HG03025 (cell line): ENCODE results near the gene TULP4.
"Not testable (repeated sequence)": the region's sequence is repeated elsewhere in the genome, so short reads cannot be mapped to it uniquely, and the experiment has no call there.

Experiments used
- ATAC-seq: cut with Tn5 transposase; IDR thresholded peaks from one replicate; pipeline ENCODE4 v1.9.1; 2021; ENCODE audit warnings: mild to moderate bottlenecking, moderate library complexity; ENCODE audit not compliant: unreplicated experiment, low FRiP score

The TULP4 gene

DNA sequence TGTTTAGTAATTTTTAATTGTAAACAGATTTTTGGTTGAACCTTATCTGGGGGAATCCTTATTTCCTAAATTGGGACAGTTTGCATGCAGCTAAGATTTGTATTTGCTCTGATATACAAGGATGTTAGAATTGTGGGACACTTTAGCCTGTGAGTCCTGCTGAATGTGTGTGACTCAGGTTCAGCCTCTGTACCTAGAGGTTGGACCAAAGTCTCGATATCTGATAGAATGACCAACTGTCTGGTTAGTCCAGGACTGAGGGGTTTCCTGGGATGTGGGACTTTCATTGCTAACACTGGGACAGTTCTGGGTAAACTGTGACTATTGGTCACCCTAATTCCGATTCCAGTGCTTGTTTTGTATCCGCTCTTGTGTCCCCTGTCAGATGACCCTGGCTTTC, 20.2 kb upstream of the TULP4 start:
- no peak for ATAC-seq

DNA sequence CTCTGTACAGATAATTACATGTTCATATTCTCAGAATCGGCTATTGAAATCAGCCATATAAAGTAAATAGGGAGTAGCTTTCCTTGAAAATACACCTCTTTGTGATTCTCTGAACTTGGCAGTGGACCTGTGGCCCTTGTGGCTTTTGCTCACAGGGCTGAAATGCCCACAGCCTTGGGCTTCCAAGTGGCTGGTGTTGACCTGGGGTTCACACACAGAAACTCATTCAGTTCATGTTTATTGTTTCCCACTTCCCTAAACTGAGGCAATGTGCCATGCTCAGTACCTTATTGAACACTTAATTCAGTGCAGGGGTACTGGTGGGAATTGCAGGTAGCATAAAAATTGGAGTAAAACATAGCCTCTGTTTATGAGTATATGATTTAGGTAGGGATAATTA, 19.1 kb upstream of the TULP4 start:
- no peak for ATAC-seq

DNA sequence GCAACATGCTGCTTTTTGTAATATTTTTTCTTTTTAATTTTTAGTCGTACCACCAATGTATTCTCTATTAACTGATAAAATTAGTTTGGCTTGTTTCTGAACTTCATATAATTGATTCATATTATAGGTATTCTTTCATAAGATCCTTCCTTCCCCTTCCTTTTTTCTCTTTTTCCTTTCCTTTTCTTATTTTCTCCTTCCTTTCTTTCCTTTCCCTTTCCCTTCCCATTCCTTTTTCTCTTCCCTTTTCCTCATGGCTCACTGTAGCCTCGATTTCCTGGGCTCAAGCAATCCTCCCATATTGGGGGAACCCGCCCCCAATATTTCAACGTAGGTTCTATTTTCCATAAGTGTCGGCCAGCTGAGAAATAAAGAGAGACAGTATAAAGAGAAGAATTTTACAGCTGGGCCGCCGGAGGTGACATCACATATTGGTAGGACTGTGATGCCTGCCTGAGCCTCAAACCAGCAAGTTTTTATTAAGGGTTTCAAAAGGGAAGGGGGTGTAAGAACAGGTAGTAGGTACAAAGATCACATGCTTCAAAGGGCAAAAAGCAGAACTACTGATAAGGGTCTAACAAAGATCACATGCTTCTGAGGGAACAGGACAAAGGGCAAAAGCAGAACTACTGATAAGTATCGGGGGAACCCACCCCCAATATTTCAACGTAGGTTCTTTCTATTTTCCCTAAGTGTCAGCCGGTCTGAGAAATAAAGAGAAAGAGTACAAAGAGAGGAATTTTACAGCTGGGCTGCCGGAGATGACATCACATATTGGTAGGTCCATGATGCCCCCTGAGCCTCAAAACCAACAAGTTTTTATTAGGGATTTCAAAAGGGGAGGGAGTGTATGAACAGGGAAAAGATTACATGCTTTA, 16.1 kb upstream of the TULP4 start:
- ATAC-seq, result not testable (repeated sequence)

DNA sequence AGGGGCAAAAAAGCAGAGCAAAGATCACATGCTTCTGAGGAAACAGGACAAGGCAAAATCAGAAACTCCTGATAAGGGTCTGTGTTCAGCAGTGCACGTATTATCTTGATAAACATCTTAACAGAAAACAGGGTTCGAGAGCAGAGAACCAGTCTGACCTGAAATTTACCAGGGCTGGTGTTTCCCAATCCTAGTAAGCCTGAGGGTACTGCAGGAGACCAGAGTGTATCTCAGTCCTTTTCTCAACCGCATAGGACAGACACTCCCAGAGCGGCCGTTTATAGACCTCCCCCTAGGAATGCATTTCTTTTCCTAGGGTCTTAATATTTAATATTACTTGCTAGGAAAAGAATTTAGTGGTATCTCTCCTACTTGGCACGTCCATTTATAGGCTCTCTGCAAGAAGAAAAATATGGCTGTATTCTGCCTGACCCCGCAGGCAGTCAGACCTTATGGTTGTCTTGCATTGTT, 15.4 kb upstream of the TULP4 start:
- not testable (repeated sequence) for ATAC-seq

DNA sequence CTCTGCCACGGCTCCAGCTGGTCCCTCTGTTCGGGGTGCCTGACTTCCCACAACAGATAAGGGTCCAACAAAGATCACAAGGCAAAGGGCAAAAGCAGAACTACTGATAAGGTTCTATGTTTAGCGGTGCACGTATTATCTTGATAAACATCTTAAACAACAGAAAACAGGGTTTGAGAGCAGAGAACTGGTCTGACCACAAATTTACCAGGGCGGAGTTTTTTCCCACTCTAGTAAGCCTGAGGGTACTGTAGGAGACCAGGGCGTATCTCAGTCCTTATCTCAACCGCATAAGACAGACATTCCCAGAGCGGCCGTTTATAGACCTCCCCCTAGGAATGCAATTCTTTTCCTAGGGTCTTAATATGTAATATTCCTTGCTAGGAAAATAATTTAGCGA, 14.6 kb upstream of the TULP4 start:
- ATAC-seq, result not testable (repeated sequence)

DNA sequence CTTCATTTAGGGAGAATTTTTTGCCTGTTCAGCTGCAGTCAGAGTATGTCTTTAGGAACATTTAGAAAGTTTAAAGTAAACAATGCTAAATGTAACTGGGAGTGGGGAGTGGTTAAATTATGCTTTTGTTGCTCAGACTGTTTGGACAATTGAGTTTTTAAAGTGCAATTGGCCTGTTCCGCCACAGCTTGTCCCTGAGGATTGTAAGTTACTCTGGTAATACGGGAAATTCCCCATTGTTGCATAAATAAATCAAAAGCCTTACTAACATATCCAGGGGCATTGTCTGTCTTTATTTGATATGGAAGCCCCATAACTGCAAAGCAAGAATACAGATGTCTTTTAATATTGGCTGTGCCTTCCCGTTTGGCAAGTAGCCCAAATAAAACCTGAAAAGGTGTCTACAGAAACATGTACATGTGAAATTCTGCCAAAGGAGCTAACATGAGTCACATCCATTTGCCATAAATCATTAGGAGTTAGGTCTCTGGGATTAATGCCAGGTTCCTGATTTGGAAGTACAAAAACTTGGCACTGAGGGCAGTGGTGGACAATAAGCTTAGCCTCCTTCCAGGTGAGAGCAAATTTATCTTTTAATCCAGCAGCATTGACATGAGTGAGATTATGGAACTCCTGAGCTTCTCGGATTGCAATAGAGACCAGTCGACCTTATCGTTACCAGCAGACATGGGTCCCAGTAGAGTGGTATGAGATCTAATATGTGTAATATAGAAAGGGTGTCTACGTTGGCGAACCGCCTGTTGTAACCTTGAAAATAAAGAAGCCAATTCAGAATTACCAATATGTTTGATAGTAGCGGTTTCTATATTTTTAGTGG, 11.7 kb upstream of the TULP4 start:
- ATAC-seq, result not testable (repeated sequence)

DNA sequence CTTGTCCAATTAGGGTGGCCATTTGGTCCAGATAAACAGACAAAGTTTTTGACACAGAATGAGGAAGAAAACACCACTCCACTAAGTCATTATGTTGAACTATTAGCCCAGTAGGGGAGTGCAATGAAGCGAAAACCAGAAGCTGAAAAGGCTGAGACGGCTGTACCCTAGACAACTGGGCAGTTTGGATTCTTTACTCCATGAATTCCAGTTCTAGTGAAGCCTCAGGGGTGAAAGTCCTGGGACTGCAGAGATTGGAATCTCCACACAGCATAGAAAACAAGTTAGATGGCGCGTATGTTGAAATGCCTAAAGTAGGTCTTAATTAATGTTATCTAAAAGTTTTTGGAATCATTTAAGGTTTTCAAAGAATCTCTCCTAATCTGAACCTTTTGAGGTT, 10.7 kb upstream of the TULP4 start:
- ATAC-seq, result not testable (repeated sequence)

DNA sequence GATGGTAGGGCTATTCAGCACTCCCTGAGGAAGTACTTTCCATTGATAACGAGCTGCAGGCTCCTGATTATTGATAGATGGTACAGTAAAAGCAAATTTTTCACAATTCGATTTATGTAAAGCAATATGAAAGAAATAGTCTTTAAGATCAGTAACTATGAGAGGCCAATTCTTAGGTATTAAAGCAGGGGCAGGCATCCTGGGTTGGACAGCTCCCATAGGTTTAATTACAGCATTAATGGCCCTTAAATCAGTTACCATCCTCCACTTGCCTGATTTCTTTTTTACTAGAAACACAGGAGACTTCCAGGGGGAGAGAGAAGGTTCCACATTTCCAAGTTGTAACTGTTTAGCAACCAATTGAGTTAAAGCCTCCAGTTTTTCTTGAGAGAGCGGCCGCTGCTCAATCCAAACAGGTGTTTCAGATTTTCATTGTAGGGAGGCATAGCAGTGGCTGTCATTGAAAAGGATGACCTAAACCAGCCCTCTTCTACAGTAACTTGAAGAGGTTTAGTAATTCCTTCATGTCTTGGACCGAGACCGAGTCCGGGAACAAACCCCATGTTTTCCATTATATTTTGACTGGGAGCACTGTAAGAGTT, 10.0 kb upstream of the TULP4 start:
- ATAC-seq, result not testable (repeated sequence)

DNA sequence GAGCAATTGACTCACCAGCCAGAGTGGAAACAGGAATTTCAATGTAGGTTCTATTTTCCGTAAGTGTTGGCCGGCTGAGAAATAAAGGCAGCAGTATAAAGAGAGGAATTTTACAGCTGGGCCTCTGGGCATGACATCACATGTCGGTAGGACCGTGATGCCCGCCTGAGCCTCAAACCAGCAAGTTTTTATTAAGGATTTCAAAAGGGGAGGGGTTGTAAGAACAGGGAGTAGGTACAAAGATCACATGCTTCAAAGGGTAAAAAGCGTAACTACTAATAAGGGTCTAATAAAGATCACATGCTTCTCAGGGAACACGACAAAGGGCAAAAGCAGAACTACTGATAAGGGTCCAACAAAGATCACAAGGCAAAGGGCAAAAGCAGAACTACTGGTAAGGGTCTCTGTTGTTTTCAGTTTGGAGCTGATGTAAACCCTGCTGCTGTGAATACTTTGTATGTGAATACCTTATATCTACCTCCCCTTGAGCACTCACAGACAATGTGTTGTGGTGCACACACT, 9.0 kb upstream of the TULP4 start:
- no peak for ATAC-seq

DNA sequence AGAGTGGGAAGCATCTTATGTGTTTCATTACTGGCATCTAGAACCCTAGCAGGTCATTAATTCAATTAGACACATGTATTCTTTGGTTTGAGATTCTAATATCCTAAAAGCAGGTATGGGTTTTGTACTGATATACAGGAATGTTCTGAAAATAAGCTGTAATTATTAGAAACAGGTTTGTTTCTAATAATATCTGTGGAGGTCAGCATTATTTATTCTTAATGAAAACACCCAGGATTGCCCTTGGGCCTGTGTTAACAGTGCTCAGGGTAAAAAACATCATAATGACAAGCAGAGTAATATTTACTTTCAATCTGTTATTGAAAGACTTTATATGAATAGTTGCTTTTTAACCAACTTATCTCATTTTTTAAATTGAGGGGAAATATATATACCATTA, 8.0 kb upstream of the TULP4 start:
- no peak for ATAC-seq

DNA sequence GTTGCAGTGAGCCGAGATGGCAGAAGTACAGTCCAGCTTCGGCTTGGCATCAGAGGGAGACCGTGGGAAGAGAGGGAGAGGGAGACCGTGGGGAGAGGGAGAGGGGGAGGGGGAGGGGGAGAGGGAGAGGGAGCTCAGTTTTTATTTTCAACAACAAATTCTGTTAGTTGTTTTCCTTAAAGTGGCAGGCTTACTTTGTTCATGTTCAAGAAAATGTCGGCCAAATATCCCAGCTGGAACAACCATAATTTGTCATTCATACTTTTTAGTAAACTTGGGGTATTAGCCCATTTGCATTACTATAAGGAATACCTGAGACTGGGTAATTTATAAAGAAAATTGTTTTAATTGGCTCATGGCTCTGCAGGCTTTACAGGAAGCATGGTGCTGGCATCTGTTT, 2.5 kb upstream of the TULP4 start:
- no peak for ATAC-seq

DNA sequence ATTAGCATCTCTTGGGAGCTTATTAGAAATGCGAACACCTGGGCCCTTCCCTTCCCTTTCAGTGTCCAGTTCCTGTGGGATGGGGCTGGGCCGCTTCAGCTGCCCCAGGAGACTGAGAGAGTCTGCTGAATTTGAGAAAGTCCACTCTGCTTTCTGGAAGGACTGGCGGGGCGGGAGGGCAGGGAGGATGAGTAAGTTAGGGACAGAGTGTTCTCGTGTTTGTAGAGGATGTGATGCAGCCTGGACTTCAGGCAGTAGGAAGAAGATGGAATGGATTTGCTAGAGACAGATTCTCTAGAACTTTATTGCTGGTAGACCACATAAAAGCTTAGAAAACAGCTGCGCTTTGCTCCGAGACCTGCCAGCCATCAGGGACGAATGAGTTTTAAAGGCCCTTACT, 1.1 kb upstream of the TULP4 start:
- ATAC-seq, result no peak

DNA sequence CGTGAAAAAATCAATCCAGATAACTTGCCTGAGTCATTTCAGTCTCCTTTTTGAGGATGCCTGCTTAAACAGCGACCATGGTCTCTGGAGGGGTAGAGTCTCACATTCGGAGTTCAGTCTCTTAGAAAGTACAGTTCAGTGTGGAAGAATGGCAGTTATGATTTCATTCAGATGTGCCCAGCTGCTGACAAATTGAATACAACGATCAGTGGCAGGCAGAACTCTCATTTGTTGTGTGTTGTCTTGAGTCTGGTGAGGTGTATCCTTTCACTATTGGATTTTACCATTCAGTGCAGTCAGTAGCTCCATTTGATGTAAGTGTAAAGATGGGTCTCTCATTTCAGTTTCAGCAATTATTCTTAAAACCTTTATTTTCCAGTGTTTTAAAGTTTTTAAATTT, 639 bp upstream of the TULP4 start:
- ATAC-seq, result no peak

DNA sequence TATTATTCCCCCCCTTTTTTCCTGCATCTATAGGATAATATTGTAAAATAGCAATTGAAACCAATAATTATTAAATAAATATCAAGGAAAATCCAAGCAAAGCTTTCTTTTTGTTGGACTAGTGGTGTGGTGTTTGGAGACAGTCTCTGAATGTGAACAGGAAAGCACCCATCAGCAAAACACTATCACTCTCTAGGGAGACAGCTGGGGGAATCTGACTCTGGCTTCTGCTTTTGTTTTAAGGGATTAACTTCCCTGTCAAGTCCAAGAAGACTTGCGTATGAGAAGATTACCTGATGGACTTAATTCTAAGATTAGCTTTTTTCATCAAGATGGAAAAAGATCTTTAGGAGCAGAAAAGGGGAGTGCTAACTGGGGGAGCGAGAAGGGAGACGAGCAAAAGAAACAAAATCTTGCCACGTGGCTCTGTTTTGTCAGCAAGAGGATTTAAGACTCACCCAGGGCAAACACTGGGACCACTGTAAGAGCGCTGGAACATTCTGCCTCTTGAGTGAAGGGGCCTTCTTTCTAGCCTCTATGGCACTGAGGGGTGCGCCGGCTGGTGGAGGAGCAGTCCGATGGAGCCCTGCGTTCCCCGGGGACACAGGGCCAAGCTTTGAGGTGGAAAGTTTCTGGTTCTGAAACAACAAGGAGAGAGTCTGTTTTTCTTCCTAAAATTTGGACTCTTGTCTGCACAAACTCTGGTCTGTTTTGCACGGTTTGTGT, 570 bp downstream of the TULP4 start:
- ATAC-seq, result no peak

DNA sequence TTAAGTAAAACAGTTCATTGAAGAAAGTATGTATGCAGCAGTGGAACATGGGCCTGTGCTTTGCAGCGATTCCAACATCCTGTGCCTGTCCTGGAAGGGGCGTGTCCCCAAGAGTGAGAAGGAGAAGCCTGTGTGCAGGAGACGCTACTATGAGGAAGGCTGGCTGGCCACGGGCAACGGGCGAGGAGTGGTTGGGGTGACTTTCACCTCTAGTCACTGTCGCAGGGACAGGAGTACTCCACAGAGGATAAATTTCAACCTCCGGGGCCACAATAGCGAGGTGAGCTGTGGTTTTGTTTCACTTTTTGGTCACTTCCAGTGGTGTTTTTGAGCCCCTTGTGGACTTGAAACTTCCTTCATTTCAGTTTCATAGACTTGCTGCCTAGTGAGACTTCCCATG, 1.7 kb downstream of the TULP4 start:
- ATAC-seq, result no peak

DNA sequence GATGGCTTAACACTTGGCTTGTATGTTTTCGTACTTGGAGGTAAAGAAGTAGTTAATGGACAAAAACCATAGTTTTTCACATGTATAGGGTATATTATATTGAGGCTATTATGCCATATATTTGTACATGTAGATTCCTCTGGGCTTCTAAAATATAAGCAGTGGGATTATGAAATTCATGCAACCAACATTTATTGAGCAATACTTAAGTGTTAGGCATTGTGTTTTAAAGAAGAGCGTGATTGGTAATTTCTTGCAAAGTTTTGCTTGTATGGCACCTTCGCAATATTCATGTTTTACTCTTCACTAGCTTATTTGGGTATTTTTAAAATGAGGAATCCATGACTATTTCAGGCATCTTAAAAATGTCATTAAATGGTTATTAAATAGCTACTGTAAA, 2.5 kb downstream of the TULP4 start:
- no peak for ATAC-seq

DNA sequence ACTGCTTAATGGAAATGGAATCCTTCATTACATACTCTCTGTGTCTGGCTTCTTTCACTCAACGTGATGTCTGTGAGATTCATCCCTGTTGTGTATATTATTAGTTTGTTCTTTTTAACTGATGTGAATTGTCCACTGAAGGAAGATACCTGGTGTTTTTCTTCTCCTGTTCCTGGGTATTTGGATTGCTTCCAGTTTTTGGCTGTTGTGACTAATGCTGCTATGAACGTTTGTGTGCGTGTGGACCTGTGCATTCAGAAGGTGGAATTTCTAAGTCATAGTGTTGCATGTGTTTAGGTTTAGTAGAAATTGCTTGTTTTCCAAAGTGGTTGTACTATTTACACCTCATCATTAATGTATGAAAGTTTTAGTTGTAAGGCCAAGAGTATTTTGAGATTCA, 3.8 kb downstream of the TULP4 start:
- no peak for ATAC-seq

DNA sequence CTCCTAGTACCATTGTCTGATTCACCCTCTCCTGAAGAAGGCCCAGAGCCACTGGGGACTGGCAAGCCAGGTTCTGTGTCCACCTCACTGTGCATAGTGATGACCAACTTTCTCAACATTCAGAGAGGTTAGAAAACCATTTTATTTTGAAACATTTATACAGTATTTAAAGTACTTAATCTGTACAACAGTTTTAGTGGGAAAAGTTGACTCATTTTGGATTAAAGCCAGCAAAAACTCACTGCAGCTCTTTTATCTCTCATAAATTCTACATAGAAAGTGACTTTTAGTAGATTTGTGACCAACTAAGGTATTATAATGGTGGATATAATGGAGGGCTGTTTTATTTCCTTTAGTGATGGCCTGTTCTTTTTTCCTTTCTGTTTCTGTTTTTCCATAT, 9.7 kb downstream of the TULP4 start:
- ATAC-seq, result no peak

DNA sequence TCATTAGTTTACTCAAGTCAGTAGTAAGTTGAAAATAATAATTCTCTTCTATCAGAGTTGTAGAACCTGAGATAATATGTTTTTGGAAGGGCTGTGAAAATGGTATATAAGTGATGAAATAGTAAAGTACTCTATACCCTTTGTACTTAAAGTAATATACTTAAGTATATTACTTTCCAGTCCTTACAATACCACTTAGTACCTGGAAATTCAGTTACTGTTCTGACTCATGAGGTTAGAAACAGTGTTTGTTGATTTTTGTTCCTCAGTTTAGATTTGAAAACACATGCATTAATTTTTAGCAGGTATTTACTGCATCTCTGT, 10.1 kb downstream of the TULP4 start:
- ATAC-seq, result no peak

DNA sequence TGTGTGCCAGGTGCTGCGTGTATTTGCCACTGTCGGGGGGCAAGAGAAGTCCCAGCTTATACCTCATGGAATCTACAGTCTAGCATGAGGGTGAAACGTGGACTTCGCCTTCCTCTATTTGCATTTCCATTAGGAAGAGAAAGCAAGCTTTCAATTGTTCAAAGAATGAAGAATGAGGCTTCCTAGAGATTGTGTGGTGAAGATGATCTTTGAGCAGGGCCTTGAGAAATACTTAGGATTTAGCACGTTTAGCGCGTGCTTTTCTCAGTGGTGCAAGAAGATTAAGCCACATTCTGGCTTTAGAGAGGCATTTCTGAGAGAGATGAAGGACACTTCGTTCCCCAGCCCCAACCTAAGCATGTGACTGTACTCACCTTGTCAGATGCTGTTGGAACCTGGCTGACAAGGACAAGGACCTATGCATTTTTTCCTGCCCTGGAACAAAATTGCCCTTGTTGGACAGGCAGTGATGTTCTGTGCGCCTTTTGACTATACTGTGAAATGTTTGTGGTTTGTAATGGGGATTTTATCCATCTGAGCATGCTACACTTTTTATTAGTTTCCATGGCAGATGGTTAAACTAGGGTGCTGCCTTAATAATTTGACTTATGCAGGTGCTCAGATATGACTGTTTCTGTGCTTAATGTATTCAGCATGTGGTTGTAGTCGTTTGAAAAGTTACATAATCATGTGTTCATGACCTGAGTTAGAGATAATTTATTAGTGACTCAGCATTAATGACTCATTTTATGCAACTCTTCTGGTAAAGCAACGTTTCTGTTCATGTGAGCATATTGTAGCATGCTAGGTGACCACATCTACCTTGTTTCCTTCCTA, 10.7 kb downstream of the TULP4 start:
- ATAC-seq, result no peak
